GM06990 (cell line): ENCODE data around the gene SPRR2F.
"Not testable (repeated sequence)": the region's sequence is repeated elsewhere in the genome, so short reads cannot be mapped to it uniquely, and the experiment has no call there.

Experiments used
- DNase-seq: peaks from one replicate; pipeline ENCODE4 v3.0.0-alpha.2; 2011; ENCODE audit not compliant: insufficient read length; ENCODE audit errors: extremely low read depth
- H3K27me3 ChIP-seq: replicated peaks from 2 replicates; pipeline ENCODE4 v1.6.0; 2011; ENCODE audit warnings: low read length; ENCODE audit not compliant: control insufficient read depth, insufficient read depth
- H3K36me3 ChIP-seq: 2 replicates; pipeline ENCODE4 v1.5.1; 2011; ENCODE audit warnings: low read length; ENCODE audit not compliant: control insufficient read depth, insufficient read depth
- H3K4me3 ChIP-seq: replicated peaks from 2 replicates; pipeline ENCODE4 v1.5.1; 2011; ENCODE audit warnings: low read depth, mild to moderate bottlenecking, control low read depth, low read length
- CTCF ChIP-seq: IDR thresholded peaks from 2 replicates; pipeline ENCODE4 v1.5.1; 2011; ENCODE audit warnings: low read length, control low read depth, mild to moderate bottlenecking, inconsistent platforms; ENCODE audit not compliant: insufficient read depth, poor library complexity, severe bottlenecking

The SPRR2F gene

GRCh38 chr1:153120945-153121344, 7.6 kb upstream of the SPRR2F start:
- no peak for TF ChIP-seq CTCF

GRCh38 chr1:153119491-153119971, 6.2 kb upstream of the SPRR2F start:
- DNase-seq = no peak
- no peak for TF ChIP-seq CTCF
- Histone ChIP-seq H3K36me3 (no peaks in the 10 kb centered on the region), H3K27me3 (no peaks in the 10 kb centered on the region), H3K4me3 (no peak overlapping the region)

More at GRCh38 chr1:153120945-153121344, 7.6 kb upstream of the SPRR2F start:
- Histone ChIP-seq H3K4me3 (no peak overlapping the region), H3K36me3 (no peaks in the 10 kb centered on the region), H3K27me3 (no peaks in the 10 kb centered on the region)
- DNase-seq = no peak

GRCh38 chr1:153115264-153115663, 1.9 kb upstream of the SPRR2F start:
- not testable (repeated sequence) for H3K4me3 ChIP-seq, DNase-seq, H3K36me3 ChIP-seq, H3K27me3 ChIP-seq

GRCh38 chr1:153112454-153112853, 862 bp downstream of the SPRR2F start:
- not testable (repeated sequence) for H3K36me3 ChIP-seq, H3K4me3 ChIP-seq, DNase-seq, H3K27me3 ChIP-seq

GRCh38 chr1:153100245-153100644, 13.1 kb downstream of the SPRR2F start:
- Histone ChIP-seq H3K27me3 (no peaks in the 10 kb centered on the region; the same call in 1 of the 2 replicates), H3K4me3 (no peak overlapping the region), H3K36me3 (no peaks in the 10 kb centered on the region)
- no peak for DNase-seq
- TF ChIP-seq CTCF = no peak

- no peaks in the 10 kb centered on the region for H3K36me3 ChIP-seq
- no peak overlapping the region for H3K4me3 ChIP-seq
- no peak for TF ChIP-seq CTCF
- H3K27me3 ChIP-seq = no peaks in the 10 kb centered on the region; the same call in 1 of the 2 replicates
- DNase-seq = no peak
These were observed 13.8 kb downstream of the SPRR2F start for GRCh38 chr1:153099461-153100045.

- TF ChIP-seq CTCF = no peak
- no peaks in the 10 kb centered on the region for H3K27me3 ChIP-seq
- no peak for DNase-seq
- H3K4me3 ChIP-seq = no peak overlapping the region
- no peaks in the 10 kb centered on the region for H3K36me3 ChIP-seq
These were observed 17.6 kb downstream of the SPRR2F start for GRCh38 chr1:153095764-153096163.
